ENCODE results near the gene BCL11A.

- TF ChIP-seq CTCF (IDR thresholded peaks at IDR 0.05) = no peak
- no peak for TF ChIP-seq POLR2A (IDR thresholded peaks at IDR 0.05)
Measured at GRCh38 chr2:60463249-60463648, 90.2 kb downstream of the BCL11A start.
